ENCODE results near the gene MYLIP.

Gene MYLIP

GRCh38 chr6:16128759-16129622, at the start of gene MYLIP:
MYLIP (plus strand) TSS chr6:16129086; CDS start chr6:16129323, 237 bp downstream.
- peak; percentile 92 to 97 for DNase-seq

- no peak for DNase-seq
Measured at GRCh38 chr6:16079354-16079753, 49.5 kb upstream of the MYLIP start.

- no peak for DNase-seq
Measured at GRCh38 chr6:16080204-16080603, 48.7 kb upstream of the MYLIP start.

- DNase-seq = no peak
Measured at GRCh38 chr6:16081326-16081725, 47.6 kb upstream of the MYLIP start.

GRCh38 chr6:16082361-16082760, 46.5 kb upstream of the MYLIP start:
- no peak for DNase-seq

- no peak for DNase-seq
Measured at GRCh38 chr6:16086965-16087364, 41.9 kb upstream of the MYLIP start.

GRCh38 chr6:16087386-16087785, 41.5 kb upstream of the MYLIP start:
- DNase-seq = no peak

GRCh38 chr6:16088409-16088808, 40.5 kb upstream of the MYLIP start:
- DNase-seq = no peak

- DNase-seq = peak in 1 of 2 donors; percentile 21
Measured at GRCh38 chr6:16089232-16090062, 39.4 kb upstream of the MYLIP start.

GRCh38 chr6:16090452-16090851, 38.4 kb upstream of the MYLIP start:
- no peak for DNase-seq

- DNase-seq = no peak
Measured at GRCh38 chr6:16090920-16091319, 38.0 kb upstream of the MYLIP start.

- DNase-seq = peak in 1 of 2 donors; percentile 11
Measured at GRCh38 chr6:16092140-16092539, 36.7 kb upstream of the MYLIP start.

GRCh38 chr6:16092990-16093389, 35.9 kb upstream of the MYLIP start:
- DNase-seq = peak; percentile 29 to 38

GRCh38 chr6:16095180-16095579, 33.7 kb upstream of the MYLIP start:
- no peak for DNase-seq

GRCh38 chr6:16097382-16098171, 31.3 kb upstream of the MYLIP start:
- no peak for DNase-seq

GRCh38 chr6:16098211-16098610, 30.7 kb upstream of the MYLIP start:
- DNase-seq = no peak

GRCh38 chr6:16102208-16102607, 26.7 kb upstream of the MYLIP start:
- no peak for DNase-seq

GRCh38 chr6:16103722-16104121, 25.2 kb upstream of the MYLIP start:
- no peak for DNase-seq

GRCh38 chr6:16104624-16105433, 24.1 kb upstream of the MYLIP start:
- no peak for DNase-seq

GRCh38 chr6:16105854-16106253, 23.0 kb upstream of the MYLIP start:
- DNase-seq = peak; percentile 69 to 80

GRCh38 chr6:16106991-16107787, 21.7 kb upstream of the MYLIP start:
- no peak for DNase-seq
